HepG2 (cell line): ENCODE measurements around the gene PLA2R1. TPM values are rescaled to one million over a fixed set of nuclear protein-coding genes. Genes with fewer than 3 reads are reported as not detected.

Source experiments
- ARNT2 ChIP-seq: sonication (generic); formaldehyde crosslinking; IDR thresholded peaks from 2 replicates; pipeline ENCODE4 v1.8.0; 2022; ENCODE audit warnings: mild to moderate bottlenecking, low read depth, missing genetic modification reagents, moderate library complexity
- DPF2 ChIP-seq: sonication (generic); formaldehyde crosslinking; IDR thresholded peaks from 2 replicates; pipeline ENCODE4 v1.4.0; 2020; ENCODE audit warnings: mild to moderate bottlenecking, low read depth, missing genetic modification reagents, borderline replicate concordance
- HNRNPH1 ChIP-seq: fragments of 200-400 bp; formaldehyde crosslinking; optimal IDR thresholded peaks from 2 replicates; pipeline ENCODE3; 2017; ENCODE audit warnings: mild to moderate bottlenecking, low read depth, low read length
- HNRNPUL1 ChIP-seq: fragments of 200-400 bp; formaldehyde crosslinking; IDR thresholded peaks from 2 replicates; pipeline ENCODE4 v1.6.1; 2017; ENCODE audit warnings: low read depth, mild to moderate bottlenecking, low read length, moderate library complexity
- MLLT10 ChIP-seq: sonication (generic); formaldehyde crosslinking; IDR thresholded peaks from 2 replicates; pipeline ENCODE4 v1.4.0; 2020; ENCODE audit warnings: missing genetic modification reagents
- MNT ChIP-seq: fragments of 450-650 bp; IDR thresholded peaks from 2 replicates; pipeline ENCODE4 v1.6.1; 2016
- NR2F6 ChIP-seq, 2 experiments: IDR thresholded peaks; 2 replicates each; pipeline ENCODE4 v1.6.1; 2016; ENCODE audit warnings: antibody characterized with exemption in 1 of 2, mild to moderate bottlenecking in 1 of 2
- PAX8 ChIP-seq: sonication (generic); formaldehyde crosslinking; IDR thresholded peaks from 2 replicates; pipeline ENCODE4 v1.8.0; 2022; ENCODE audit warnings: mild to moderate bottlenecking, missing genetic modification reagents, borderline replicate concordance
- RAD51 ChIP-seq: fragments of 450-650 bp; IDR thresholded peaks from 2 replicates; pipeline ENCODE4 v1.6.1; 2016; ENCODE audit warnings: borderline replicate concordance
- RARA ChIP-seq: IDR thresholded peaks from 2 replicates; pipeline ENCODE4 v1.6.1; 2016; ENCODE audit warnings: missing genetic modification reagents, missing compliant biosample characterization
- RBM39 ChIP-seq: fragments of 200-400 bp; formaldehyde crosslinking; IDR thresholded peaks from one replicate; pipeline ENCODE4 v1.6.1; 2018; ENCODE audit warnings: antibody characterized with exemption, mild to moderate bottlenecking, low read depth, low read length; ENCODE audit not compliant: poor library complexity, severe bottlenecking
- REPIN1 ChIP-seq: sonication (generic); formaldehyde crosslinking; IDR thresholded peaks from 2 replicates; pipeline ENCODE4 v1.8.0; 2022; ENCODE audit warnings: missing genetic modification reagents, low read depth, mild to moderate bottlenecking, borderline replicate concordance
- ZNF264 ChIP-seq: sonication (generic); formaldehyde crosslinking; IDR thresholded peaks from 2 replicates; pipeline ENCODE4 v1.4.0; 2020; ENCODE audit warnings: missing genetic modification reagents
- ZSCAN22 ChIP-seq: sonication (generic); formaldehyde crosslinking; IDR thresholded peaks from 2 replicates; pipeline ENCODE4 v1.4.0; 2020; ENCODE audit warnings: mild to moderate bottlenecking, missing genetic modification reagents
- ZSCAN25 ChIP-seq: sonication (generic); formaldehyde crosslinking; IDR thresholded peaks from 2 replicates; pipeline ENCODE4 v1.8.0; 2022; ENCODE audit warnings: mild to moderate bottlenecking, missing genetic modification reagents
- polyA plus RNA-seq, 8 experiments: library from polyadenylated mRNA; depleted of rRNA in 3 of 8; stranded (reverse) in 7 of 8; unstranded in 1 of 8; fragments of >200 nt; fragmentation: Illumina TruSeq in 4 of 8; extraction: Trizol in 4 of 8; gene quantifications; 2 replicates each; pipeline versions ENCODE4 v1.2.1 to v1.2.3, GENCODE V29; 2011 to 2016; ENCODE audit warnings: low read depth in 4 of 8, missing spikeins in 1 of 8, mixed read lengths in 1 of 8; ENCODE audit not compliant: insufficient read depth in 1 of 8
- total RNA-seq, 5 experiments: library from RNA; depleted of rRNA; stranded (reverse); fragments of >200 nt; fragmentation: Illumina TruSeq; extraction: Trizol; gene quantifications; 2 replicates each; pipeline ENCODE4 v1.2.3, GENCODE V29; 2016; ENCODE audit warnings: low read depth in 1 of 5
- TF ChIP-seq, protein P1 (sequence below): sonication (generic); formaldehyde crosslinking; IDR thresholded peaks from 2 replicates; pipeline ENCODE4 v1.9.0; 2022; ENCODE audit warnings: missing genetic modification reagents, mild to moderate bottlenecking, borderline replicate concordance
- TF ChIP-seq, protein P2 (sequence below): sonication (generic); formaldehyde crosslinking; IDR thresholded peaks from 2 replicates; pipeline ENCODE4 v1.4.0; 2020; ENCODE audit warnings: missing genetic modification reagents, borderline replicate concordance

PLA2R1 gene
- total and polyA plus RNA-seq, 2 of the 13 experiments (the other 11 are each of a cell fraction or from before 2014, with no cell fraction given) = not detected

GRCh38 chr2:159936471-159936870 lies 125.9 kb downstream of the PLA2R1 start (continued):
- TF ChIP-seq ZSCAN22 (CRISPR knock-in tag) = no peak
- no peak for TF ChIP-seq HNRNPH1
- no peak for TF ChIP-seq DPF2 (CRISPR knock-in tag)
- no peak for TF ChIP-seq ARNT2 (CRISPR knock-in tag)
- TF ChIP-seq RBM39 = no peak
- no peak for TF ChIP-seq ZSCAN25 (CRISPR knock-in tag)
- peak; percentile 92 for TF ChIP-seq MNT
- TF ChIP-seq, protein P1, sequence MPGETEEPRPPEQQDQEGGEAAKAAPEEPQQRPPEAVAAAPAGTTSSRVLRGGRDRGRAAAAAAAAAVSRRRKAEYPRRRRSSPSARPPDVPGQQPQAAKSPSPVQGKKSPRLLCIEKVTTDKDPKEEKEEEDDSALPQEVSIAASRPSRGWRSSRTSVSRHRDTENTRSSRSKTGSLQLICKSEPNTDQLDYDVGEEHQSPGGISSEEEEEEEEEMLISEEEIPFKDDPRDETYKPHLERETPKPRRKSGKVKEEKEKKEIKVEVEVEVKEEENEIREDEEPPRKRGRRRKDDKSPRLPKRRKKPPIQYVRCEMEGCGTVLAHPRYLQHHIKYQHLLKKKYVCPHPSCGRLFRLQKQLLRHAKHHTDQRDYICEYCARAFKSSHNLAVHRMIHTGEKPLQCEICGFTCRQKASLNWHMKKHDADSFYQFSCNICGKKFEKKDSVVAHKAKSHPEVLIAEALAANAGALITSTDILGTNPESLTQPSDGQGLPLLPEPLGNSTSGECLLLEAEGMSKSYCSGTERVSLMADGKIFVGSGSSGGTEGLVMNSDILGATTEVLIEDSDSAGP (CRISPR knock-in tag) = no peak
- TF ChIP-seq ZNF264 (CRISPR knock-in tag) = no peak
- TF ChIP-seq RAD51 = 0 out of 2 replicates have a peak, but pooled peaks have one; percentile 20
- TF ChIP-seq NR2F6 (IDR thresholded peaks at IDR 0.05) = no peak
- no peak for TF ChIP-seq NR2F6 (CRISPR knock-in tag; IDR thresholded peaks at IDR 0.05)
- no peak for TF ChIP-seq MLLT10
- TF ChIP-seq RARA (CRISPR knock-in tag) = no peak
- no peak for TF ChIP-seq REPIN1 (CRISPR knock-in tag)
- TF ChIP-seq PAX8 (CRISPR knock-in tag) = no peak
- TF ChIP-seq, protein P2, sequence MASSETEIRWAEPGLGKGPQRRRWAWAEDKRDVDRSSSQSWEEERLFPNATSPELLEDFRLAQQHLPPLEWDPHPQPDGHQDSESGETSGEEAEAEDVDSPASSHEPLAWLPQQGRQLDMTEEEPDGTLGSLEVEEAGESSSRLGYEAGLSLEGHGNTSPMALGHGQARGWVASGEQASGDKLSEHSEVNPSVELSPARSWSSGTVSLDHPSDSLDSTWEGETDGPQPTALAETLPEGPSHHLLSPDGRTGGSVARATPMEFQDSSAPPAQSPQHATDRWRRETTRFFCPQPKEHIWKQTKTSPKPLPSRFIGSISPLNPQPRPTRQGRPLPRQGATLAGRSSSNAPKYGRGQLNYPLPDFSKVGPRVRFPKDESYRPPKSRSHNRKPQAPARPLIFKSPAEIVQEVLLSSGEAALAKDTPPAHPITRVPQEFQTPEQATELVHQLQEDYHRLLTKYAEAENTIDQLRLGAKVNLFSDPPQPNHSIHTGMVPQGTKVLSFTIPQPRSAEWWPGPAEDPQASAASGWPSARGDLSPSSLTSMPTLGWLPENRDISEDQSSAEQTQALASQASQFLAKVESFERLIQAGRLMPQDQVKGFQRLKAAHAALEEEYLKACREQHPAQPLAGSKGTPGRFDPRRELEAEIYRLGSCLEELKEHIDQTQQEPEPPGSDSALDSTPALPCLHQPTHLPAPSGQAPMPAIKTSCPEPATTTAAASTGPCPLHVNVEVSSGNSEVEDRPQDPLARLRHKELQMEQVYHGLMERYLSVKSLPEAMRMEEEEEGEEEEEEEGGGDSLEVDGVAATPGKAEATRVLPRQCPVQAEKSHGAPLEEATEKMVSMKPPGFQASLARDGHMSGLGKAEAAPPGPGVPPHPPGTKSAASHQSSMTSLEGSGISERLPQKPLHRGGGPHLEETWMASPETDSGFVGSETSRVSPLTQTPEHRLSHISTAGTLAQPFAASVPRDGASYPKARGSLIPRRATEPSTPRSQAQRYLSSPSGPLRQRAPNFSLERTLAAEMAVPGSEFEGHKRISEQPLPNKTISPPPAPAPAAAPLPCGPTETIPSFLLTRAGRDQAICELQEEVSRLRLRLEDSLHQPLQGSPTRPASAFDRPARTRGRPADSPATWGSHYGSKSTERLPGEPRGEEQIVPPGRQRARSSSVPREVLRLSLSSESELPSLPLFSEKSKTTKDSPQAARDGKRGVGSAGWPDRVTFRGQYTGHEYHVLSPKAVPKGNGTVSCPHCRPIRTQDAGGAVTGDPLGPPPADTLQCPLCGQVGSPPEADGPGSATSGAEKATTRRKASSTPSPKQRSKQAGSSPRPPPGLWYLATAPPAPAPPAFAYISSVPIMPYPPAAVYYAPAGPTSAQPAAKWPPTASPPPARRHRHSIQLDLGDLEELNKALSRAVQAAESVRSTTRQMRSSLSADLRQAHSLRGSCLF (CRISPR knock-in tag) = no peak
- no peak for TF ChIP-seq HNRNPUL1
